Ascending aorta (tissue), 2 donors: ENCODE data around the gene GLG1. TPM values are rescaled to one million over a fixed set of nuclear protein-coding genes. Genes with fewer than 3 reads are reported as not detected.
"Not testable (repeated sequence)": the region's sequence is repeated elsewhere in the genome, so short reads cannot be mapped to it uniquely, and the experiment has no call there.

Source experiments
- DNase-seq, 2 donors: peaks; one replicate each; pipeline ENCODE4 v3.0.0-alpha.2; 2019; ENCODE audit warnings: low spot score in 2 of 2
- H3K27ac ChIP-seq, 2 donors: fragments of 200-600 bp; sonication (generic); one replicate each; pipeline ENCODE4 v1.5.1; 2016 to 2017; ENCODE audit warnings: mild to moderate bottlenecking in 1 of 2
- H3K27me3 ChIP-seq: fragments of 200-600 bp; sonication (generic); one replicate; pipeline ENCODE4 v1.5.1; 2017
- H3K36me3 ChIP-seq, 2 donors: fragments of 200-600 bp; sonication (generic); one replicate each; pipeline ENCODE4 v1.5.1; 2016
- H3K4me1 ChIP-seq, 2 donors: fragments of 200-600 bp; sonication (generic); one replicate each; pipeline ENCODE4 v1.5.1; 2016 to 2017; ENCODE audit warnings: mild to moderate bottlenecking in 1 of 2
- H3K4me3 ChIP-seq, 2 donors: fragments of 200-600 bp; sonication (generic); one replicate each; pipeline ENCODE4 v1.5.1; 2016 to 2017; ENCODE audit warnings: mild to moderate bottlenecking in 1 of 2
- H3K9me3 ChIP-seq, 2 donors: fragments of 200-600 bp; sonication (generic); one replicate each; pipeline ENCODE4 v1.5.1; 2016
- intact Hi-C: fragments of 100-400 bp; cut with DNase I; formaldehyde crosslinking; loops from one replicate; pipeline ENCODE4 v1.15.1; 2023
- total RNA-seq: library from RNA; depleted of rRNA; stranded (reverse); fragments of >200 nt; gene quantifications from one replicate; pipeline ENCODE4 v1.1.0, GENCODE V29; 2016
- TF ChIP-seq, protein P1 (sequence below), 3 experiments: fragments of 200-600 bp in 2 of 3; fragments of 450-650 bp in 1 of 3; sonication (generic) in 2 of 3; IDR thresholded peaks; one replicate each; pipeline ENCODE4 v1.5.1; 2016 to 2019; ENCODE audit warnings: antibody characterized with exemption in 3 of 3, mild to moderate bottlenecking in 1 of 3, moderate library complexity in 1 of 3

Gene GLG1
- total RNA-seq, 1 donor from 2014 or later, result 77.0 TPM

DNA sequence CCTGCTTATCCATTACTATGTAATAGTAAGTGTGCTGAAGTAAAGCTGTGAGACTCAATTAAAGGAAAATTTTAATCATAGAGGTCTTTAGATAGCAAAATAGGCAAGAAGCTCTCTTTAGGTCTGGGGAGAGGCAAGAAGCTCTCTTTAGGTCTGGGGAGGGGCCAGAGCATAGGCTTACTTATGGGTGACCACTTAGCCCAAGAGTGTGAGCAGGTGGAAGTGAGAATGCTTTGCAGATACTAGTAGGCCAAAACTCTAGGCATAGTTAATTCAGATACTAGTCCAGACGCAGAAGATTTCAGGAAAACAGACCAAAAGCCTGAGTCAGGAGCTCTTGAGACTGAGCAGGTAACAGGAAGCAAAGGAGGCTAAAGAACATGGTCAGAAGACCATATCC lies 49.6 kb downstream of the GLG1 start:
- no peak overlapping the region for H3K27ac ChIP-seq
- intact Hi-C loops, result no loop called here

DNA sequence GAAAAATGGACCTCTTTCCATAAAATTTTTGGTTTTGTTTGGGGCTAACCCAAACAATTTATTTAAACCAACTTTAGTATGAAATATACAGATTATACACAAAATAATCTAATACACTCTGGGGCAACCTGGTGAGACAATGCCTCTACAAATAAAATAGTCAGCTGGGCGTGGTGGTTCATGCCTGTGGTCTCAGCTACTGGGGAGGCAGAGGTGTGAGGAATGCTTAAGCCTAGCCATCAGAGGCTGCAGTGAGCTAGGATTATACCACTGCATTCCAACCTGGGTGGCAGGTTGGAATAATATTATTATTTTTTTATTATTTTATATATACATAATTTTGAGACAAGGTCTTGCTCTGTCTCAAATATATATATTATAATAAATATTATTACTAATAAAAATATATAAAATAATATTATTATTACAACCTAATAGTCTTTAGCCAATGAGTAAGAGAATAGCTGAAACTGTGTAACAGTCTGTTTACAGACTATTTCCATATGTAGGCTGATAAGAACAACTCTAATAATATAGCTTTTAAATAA lies 50.5 kb downstream of the GLG1 start:
- DNase-seq, result no peak
- intact Hi-C loops, result no loop called here
- H3K27me3 ChIP-seq, result no peaks in the 10 kb centered on the region
- no peak overlapping the region for H3K27ac ChIP-seq
- no peaks in the 10 kb centered on the region for H3K9me3 ChIP-seq
- no peak overlapping the region for H3K4me3 ChIP-seq
- H3K36me3 ChIP-seq, result no peaks in the 10 kb centered on the region
- TF ChIP-seq, protein P1, sequence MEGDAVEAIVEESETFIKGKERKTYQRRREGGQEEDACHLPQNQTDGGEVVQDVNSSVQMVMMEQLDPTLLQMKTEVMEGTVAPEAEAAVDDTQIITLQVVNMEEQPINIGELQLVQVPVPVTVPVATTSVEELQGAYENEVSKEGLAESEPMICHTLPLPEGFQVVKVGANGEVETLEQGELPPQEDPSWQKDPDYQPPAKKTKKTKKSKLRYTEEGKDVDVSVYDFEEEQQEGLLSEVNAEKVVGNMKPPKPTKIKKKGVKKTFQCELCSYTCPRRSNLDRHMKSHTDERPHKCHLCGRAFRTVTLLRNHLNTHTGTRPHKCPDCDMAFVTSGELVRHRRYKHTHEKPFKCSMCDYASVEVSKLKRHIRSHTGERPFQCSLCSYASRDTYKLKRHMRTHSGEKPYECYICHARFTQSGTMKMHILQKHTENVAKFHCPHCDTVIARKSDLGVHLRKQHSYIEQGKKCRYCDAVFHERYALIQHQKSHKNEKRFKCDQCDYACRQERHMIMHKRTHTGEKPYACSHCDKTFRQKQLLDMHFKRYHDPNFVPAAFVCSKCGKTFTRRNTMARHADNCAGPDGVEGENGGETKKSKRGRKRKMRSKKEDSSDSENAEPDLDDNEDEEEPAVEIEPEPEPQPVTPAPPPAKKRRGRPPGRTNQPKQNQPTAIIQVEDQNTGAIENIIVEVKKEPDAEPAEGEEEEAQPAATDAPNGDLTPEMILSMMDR (IDR thresholded peaks at IDR 0.05), result no peak
- no peaks in the 10 kb centered on the region for H3K4me1 ChIP-seq

More for the DNA sequence above, 49.6 kb downstream of the GLG1 start:
- Histone ChIP-seq H3K4me1 (no peaks in the 10 kb centered on the region), H3K9me3 (no peaks in the 10 kb centered on the region), H3K36me3 (no peaks in the 10 kb centered on the region), H3K27me3 (no peaks in the 10 kb centered on the region), H3K4me3 (no peak overlapping the region)
- no peak for DNase-seq
- TF ChIP-seq, protein P1 (IDR thresholded peaks at IDR 0.05), result no peak

DNA sequence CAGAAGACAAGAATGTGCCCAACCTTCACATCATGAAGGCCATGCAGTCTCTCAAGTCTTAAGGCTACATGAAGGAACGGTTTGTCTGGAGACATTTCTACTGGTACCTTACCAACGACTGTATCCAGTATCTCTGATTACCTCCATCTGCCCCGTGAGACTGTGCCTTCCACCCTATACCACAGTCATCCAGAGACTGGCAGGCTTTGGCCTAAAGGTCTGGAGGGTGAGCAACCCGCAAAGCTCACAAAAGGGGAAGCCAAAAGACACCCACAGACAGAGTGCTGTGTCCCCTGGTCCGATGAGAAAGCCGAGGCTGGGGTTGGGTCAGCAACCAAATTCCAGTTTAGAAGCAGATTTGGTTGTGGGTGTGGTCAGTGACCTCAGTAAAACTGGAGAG lies 54.6 kb downstream of the GLG1 start:
- H3K36me3 ChIP-seq, H3K4me3 ChIP-seq, H3K4me1 ChIP-seq, intact Hi-C loops, DNase-seq, H3K27me3 ChIP-seq, H3K27ac ChIP-seq, H3K9me3 ChIP-seq: not testable (repeated sequence)

DNA sequence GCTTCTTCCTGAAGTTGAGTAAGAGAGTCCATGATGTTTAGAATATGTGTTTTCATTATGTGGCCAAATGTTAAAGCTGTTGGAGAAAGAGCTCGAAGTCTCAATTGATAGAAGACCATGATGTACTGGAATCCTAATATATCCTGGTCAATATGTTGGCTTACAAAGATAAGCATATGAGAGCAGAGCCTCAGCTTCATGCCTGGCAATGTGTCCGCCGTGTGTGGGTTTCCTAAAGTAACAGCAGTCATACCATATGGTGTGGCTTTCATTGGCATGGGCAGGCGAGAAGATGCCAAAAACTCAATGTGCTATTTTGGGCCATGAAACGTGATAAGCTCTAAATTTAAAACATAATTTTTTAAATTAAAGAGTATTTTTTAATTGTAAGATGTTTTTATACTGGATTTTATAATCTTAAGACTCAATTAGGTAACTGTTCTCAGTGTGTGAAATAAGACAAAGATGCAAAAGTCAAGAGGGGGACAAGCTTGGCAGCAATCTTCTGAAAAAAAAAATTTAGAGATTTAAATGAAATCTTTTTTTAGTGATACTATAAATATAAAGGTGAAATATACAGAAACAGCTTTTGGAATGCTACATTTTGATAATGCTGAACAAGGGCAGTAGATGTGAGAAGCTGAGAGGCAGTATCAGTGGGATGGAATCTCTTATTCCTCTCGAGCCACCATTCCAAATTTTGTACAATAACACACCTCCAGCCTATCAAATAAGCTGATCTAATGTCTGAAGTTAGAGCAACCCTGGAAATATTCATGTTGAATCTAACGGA lies 56.5 kb downstream of the GLG1 start:
- H3K27me3 ChIP-seq, H3K4me3 ChIP-seq, H3K27ac ChIP-seq, H3K9me3 ChIP-seq, intact Hi-C loops, H3K4me1 ChIP-seq, H3K36me3 ChIP-seq, DNase-seq: not testable (repeated sequence)

DNA sequence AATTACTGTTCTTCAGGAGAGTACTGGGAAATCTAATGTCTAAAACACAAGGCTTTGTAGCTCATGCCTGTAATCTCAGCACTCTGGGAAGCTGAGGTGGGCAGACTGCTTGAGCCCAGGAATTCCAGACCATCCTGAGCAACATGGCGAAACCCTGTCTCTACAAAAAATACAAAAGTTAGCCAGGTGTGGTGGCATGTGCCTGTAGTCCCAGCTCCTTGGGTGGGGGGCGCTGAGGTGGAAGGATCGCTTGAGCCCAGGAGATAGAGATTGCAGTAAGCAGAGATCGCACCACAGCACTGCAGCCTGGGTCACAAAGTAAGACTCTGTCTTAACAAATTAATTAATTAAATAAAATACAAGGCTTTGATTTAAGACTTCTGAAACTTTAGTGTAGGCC lies 60.8 kb downstream of the GLG1 start:
- H3K4me1 ChIP-seq, DNase-seq, H3K27ac ChIP-seq, H3K4me3 ChIP-seq, H3K27me3 ChIP-seq, intact Hi-C loops, H3K9me3 ChIP-seq, H3K36me3 ChIP-seq: not testable (repeated sequence)

DNA sequence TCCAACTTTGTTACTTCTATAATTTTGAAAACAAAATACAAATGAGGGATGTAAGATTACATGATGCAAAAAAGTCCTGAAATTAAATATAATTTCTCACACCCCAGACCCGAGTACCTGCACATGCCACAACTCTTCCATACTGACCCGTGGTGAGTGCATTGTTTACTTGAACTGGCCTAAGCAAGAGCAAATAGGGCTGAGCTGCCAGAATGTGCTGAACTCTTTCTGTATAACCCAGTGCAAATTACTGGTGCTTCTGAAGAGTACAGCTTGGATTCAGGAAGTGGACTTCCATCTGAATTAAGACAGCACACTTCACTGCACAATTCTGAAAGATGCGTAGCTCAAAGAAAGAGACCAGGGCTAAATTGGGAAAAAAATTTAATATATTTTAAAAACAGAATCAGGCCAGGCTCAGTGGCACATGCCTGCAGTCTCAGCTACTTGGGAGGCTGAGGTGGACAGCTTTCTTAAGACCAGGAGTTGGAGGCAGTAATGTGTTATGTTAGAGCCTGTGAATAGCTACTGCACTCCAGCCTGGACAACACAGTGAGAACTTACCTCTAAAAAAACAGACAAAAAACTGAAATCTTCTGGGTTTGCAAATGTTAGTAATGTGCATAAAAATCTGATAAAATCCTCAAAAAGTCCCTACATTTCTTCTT lies 63.9 kb downstream of the GLG1 start:
- H3K9me3 ChIP-seq, H3K27ac ChIP-seq, H3K4me3 ChIP-seq, H3K27me3 ChIP-seq, DNase-seq, H3K4me1 ChIP-seq, H3K36me3 ChIP-seq, intact Hi-C loops: not testable (repeated sequence)

DNA sequence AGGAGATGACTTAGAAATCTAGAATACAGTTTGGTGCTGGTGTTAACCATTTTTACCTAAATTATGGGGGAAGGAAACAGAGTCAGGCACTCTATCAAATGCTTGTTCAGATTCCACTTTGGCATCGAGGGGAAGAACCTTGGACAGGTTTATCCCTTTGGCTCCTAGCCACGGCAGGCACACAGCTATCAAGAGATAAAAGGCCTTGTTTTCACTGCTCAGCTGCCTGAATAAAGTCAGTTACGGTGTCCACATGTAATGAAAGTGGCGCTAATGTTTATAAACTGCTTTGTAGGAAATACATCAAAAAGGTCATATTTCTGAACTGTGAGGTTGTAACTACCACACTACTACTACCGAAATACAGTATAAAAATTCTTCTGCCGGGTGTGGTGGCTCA lies 66.3 kb downstream of the GLG1 start:
- H3K4me1 ChIP-seq, H3K27ac ChIP-seq, H3K9me3 ChIP-seq, H3K4me3 ChIP-seq, DNase-seq, intact Hi-C loops, H3K27me3 ChIP-seq, H3K36me3 ChIP-seq: not testable (repeated sequence)

DNA sequence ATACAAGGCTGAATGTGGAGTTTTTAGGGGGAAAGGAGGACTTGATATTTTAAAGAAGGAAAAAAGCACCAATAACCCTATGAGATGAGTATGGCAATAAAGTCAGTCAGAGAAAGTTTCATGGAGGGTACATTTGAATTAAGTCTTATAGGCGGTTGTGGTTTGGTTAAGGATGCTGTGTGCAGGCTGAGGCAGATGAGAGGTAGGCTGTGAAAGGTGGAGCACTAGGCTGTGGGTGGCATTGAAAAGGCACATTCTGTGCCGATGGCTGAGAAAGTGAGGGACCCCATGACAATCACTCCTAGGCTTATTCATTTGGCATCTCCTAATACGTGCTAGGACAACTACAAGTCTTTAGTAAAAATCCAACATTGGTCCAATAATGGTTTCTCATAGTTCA lies 68.1 kb downstream of the GLG1 start:
- H3K9me3 ChIP-seq, H3K27ac ChIP-seq, intact Hi-C loops, H3K36me3 ChIP-seq, H3K4me3 ChIP-seq, DNase-seq, H3K27me3 ChIP-seq, H3K4me1 ChIP-seq: not testable (repeated sequence)

DNA sequence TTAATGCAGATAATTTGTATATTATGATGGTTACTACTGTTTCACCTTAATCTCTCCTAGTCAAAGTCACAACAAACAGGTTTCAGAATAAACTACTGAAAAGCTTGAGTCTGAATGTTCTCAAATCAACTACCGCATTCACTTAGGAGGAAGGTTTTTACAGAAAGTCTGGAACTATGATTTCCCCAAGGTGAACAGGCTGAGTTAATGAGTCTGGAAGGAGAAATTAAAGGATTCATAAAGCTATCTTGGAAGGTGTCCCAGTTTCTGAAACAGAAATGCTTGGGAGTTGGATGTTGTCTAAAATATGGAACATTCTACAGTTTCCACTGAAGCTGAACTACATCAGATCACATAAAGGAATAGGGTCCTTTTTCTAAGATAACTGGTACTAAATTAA lies 69.2 kb downstream of the GLG1 start:
- H3K27me3 ChIP-seq, H3K27ac ChIP-seq, H3K4me1 ChIP-seq, H3K36me3 ChIP-seq, DNase-seq, intact Hi-C loops, H3K9me3 ChIP-seq, H3K4me3 ChIP-seq: not testable (repeated sequence)

DNA sequence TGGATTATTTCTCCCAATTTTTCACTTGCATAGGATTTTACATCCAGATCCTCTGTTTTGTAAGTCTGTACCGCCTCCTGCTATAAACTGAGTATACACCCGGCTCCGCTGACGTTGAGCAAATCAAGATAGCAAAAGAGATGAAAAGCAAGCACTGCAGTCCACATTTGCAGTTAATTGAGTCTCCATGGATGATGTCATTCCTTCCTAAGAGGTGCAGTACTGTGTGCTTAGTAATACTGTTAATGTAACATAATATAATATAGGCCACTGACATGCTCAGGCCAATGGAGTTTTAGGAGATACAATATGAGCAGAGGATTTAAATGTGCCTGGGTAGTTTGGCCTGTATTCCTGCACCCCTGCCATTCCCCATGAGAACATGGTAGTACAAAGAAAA lies 72.3 kb downstream of the GLG1 start:
- intact Hi-C loops, result not testable (repeated sequence)

More for the DNA sequence above, 72.3 kb downstream of the GLG1 start:
- not testable (repeated sequence) for H3K4me3 ChIP-seq, H3K9me3 ChIP-seq, DNase-seq, H3K27ac ChIP-seq, H3K36me3 ChIP-seq, H3K4me1 ChIP-seq, H3K27me3 ChIP-seq
